Measurements from ENCODE around the gene EPPIN.

GRCh38 chr20:45496166-45496565 lies 51.0 kb downstream of the EPPIN start:
- TF ChIP-seq EZH2 (IDR thresholded peaks at IDR 0.05): no peak
- TF ChIP-seq POLR2AphosphoS5 (IDR thresholded peaks at IDR 0.05; ENCODE audit: borderline replicate concordance, low read depth, low read length): no peak
